IMR-90 (cell line): ENCODE results near the gene NDUFB2. TPM values are rescaled to one million over a fixed set of nuclear protein-coding genes. Genes with fewer than 3 reads are reported as not detected.

Source experiments
- ATAC-seq: fragments of 200-7000 bp; cut with Tn5 transposase; 2 replicates; pipeline ENCODE4 v1.9.1; 2020; ENCODE audit warnings: low read depth, mild to moderate bottlenecking, moderate library complexity
- BruUV-seq: library from RNA; stranded (reverse); fragments of 400-500 nt; replicated peaks from 2 replicates; lab custom pipeline; 2021; lab: Mats Ljungman, UMichigan
- CTCF ChIA-PET: fragments of 300-600 bp; formaldehyde crosslinking; extraction: SDS; loops from one replicate; lab custom pipeline; 2021; ENCODE audit warnings: antibody characterized with exemption; lab: Yijun Ruan, JAX
- POLR2A ChIA-PET: fragments of 300-600 bp; sonication (Branson Sonifier 250); formaldehyde crosslinking; loops from one replicate; lab custom pipeline; 2022; ENCODE audit warnings: antibody characterized with exemption; ENCODE audit not compliant: unreplicated experiment; lab: Charles Lee
- DNase-seq: peaks from one replicate; pipeline ENCODE4 v3.0.0; 2013
- H2AFZ ChIP-seq: replicated peaks from 2 replicates; pipeline ENCODE3; 2013; ENCODE audit warnings: low read length, mild to moderate bottlenecking; ENCODE audit not compliant: poor library complexity
- H2AK5ac ChIP-seq: 2 replicates; pipeline ENCODE4 v1.6.1; 2013; ENCODE audit warnings: low read depth, low read length, inconsistent platforms
- H2AK9ac ChIP-seq: replicated peaks from 2 replicates; pipeline ENCODE3; 2013; ENCODE audit warnings: mild to moderate bottlenecking, low read depth, low read length, moderate library complexity; ENCODE audit not compliant: poor library complexity
- H2BK120ac ChIP-seq: 2 replicates; pipeline ENCODE4 v1.6.1; 2013; ENCODE audit warnings: low read depth, low read length, inconsistent platforms
- H2BK15ac ChIP-seq: 3 replicates; pipeline ENCODE4 v1.6.1; 2013; ENCODE audit warnings: low read depth, low read length, inconsistent platforms
- H2BK20ac ChIP-seq: 2 replicates; pipeline ENCODE4 v1.6.1; 2013; ENCODE audit warnings: low read depth, mild to moderate bottlenecking, inconsistent platforms, low read length, moderate library complexity
- H2BK5ac ChIP-seq: 2 replicates; pipeline ENCODE4 v1.6.1; 2013; ENCODE audit warnings: mild to moderate bottlenecking, low read depth, low read length, inconsistent platforms; ENCODE audit not compliant: poor library complexity, severe bottlenecking
- H3K14ac ChIP-seq: replicated peaks from 2 replicates; pipeline ENCODE4 v1.6.1; 2013; ENCODE audit warnings: low read depth, low read length, inconsistent platforms
- H3K18ac ChIP-seq: 2 replicates; pipeline ENCODE4 v1.6.1; 2013; ENCODE audit warnings: low read depth, low read length, control low read depth
- H3K23ac ChIP-seq: 2 replicates; pipeline ENCODE4 v1.6.1; 2013; ENCODE audit warnings: low read depth, low read length, inconsistent platforms
- H3K27ac ChIP-seq: 2 replicates; pipeline ENCODE4 v1.5.1; 2013; ENCODE audit warnings: mild to moderate bottlenecking, control low read depth, low read length; ENCODE audit not compliant: insufficient read depth
- H3K27me3 ChIP-seq: 2 replicates; pipeline ENCODE4 v1.6.1; 2013; ENCODE audit warnings: low read length; ENCODE audit not compliant: control insufficient read depth, insufficient read depth
- H3K36me3 ChIP-seq: 2 replicates; pipeline ENCODE4 v1.6.1; 2013; ENCODE audit warnings: low read length, mixed read lengths; ENCODE audit not compliant: control insufficient read depth, insufficient read depth
- H3K4ac ChIP-seq: 2 replicates; pipeline ENCODE4 v1.6.1; 2013; ENCODE audit warnings: low read depth, low read length, inconsistent platforms
- H3K4me1 ChIP-seq: 2 replicates; pipeline ENCODE4 v1.6.1; 2013; ENCODE audit warnings: low read length, mixed read lengths; ENCODE audit not compliant: control insufficient read depth, insufficient read depth
- H3K4me2 ChIP-seq: 2 replicates; pipeline ENCODE4 v1.6.1; 2013; ENCODE audit warnings: low read depth, mild to moderate bottlenecking, control low read depth, low read length, moderate library complexity
- H3K4me3 ChIP-seq: 2 replicates; pipeline ENCODE4 v1.5.1; 2013; ENCODE audit warnings: low read depth, mild to moderate bottlenecking, control low read depth, low read length, moderate library complexity; ENCODE audit not compliant: insufficient read depth
- H3K56ac ChIP-seq: 2 replicates; pipeline ENCODE4 v1.6.1; 2013; ENCODE audit warnings: low read length, inconsistent platforms; ENCODE audit not compliant: insufficient read depth; ENCODE audit errors: extremely low read depth
- H3K79me1 ChIP-seq, 2 experiments: 2 replicates each; pipeline ENCODE4 v1.6.1; 2013; ENCODE audit warnings: low read length in 2 of 2, inconsistent platforms in 1 of 2, low read depth in 1 of 2
- H3K9ac ChIP-seq: 2 replicates; pipeline ENCODE4 v1.6.1; 2013; ENCODE audit warnings: low read depth, low read length, control low read depth
- H3K9me1 ChIP-seq: 2 replicates; pipeline ENCODE4 v1.6.1; 2013; ENCODE audit warnings: low read length, inconsistent platforms; ENCODE audit not compliant: insufficient read depth
- H3K9me3 ChIP-seq: 2 replicates; pipeline ENCODE4 v1.6.1; 2013; ENCODE audit warnings: low read length; ENCODE audit not compliant: control insufficient read depth, insufficient read depth
- H4K20me1 ChIP-seq: 2 replicates; pipeline ENCODE4 v1.6.1; 2013; ENCODE audit warnings: low read length, inconsistent platforms; ENCODE audit not compliant: insufficient read depth
- H4K5ac ChIP-seq: 2 replicates; pipeline ENCODE4 v1.6.1; 2013; ENCODE audit warnings: mild to moderate bottlenecking, low read depth, low read length, control low read depth
- H4K8ac ChIP-seq, 2 experiments: 2 replicates each; pipeline ENCODE4 v1.6.1; 2013; ENCODE audit warnings: low read depth in 2 of 2, low read length in 2 of 2, control low read depth in 1 of 2, inconsistent platforms in 1 of 2
- H4K91ac ChIP-seq: 2 replicates; pipeline ENCODE4 v1.6.1; 2013; ENCODE audit warnings: low read depth, low read length, inconsistent platforms; ENCODE audit not compliant: insufficient read depth
- BHLHE40 ChIP-seq: fragments of 150-350 bp; IDR thresholded peaks from 2 replicates; pipeline ENCODE4 v1.6.1; 2016; ENCODE audit warnings: mild to moderate bottlenecking, low read depth, low read length
- CEBPB ChIP-seq: IDR thresholded peaks from 2 replicates; pipeline ENCODE4 v1.6.1; 2012; ENCODE audit warnings: low read depth, low read length, improper control_type of control experiment
- CHD1 ChIP-seq: IDR thresholded peaks from 2 replicates; pipeline ENCODE4 v1.6.1; 2012; ENCODE audit warnings: low read depth, low read length, improper control_type of control experiment
- FOS ChIP-seq: fragments of 150-350 bp; IDR thresholded peaks from 2 replicates; pipeline ENCODE4 v1.6.1; 2016; ENCODE audit warnings: low read depth, low read length
- MAFK ChIP-seq: IDR thresholded peaks from 2 replicates; pipeline ENCODE4 v1.6.1; 2012; ENCODE audit warnings: low read depth, low read length, improper control_type of control experiment
- MAZ ChIP-seq: IDR thresholded peaks from 2 replicates; pipeline ENCODE4 v1.6.1; 2012; ENCODE audit warnings: low read depth, mild to moderate bottlenecking, low read length, improper control_type of control experiment, moderate library complexity, borderline replicate concordance
- MXI1 ChIP-seq: IDR thresholded peaks from 2 replicates; pipeline ENCODE4 v1.6.1; 2012; ENCODE audit warnings: low read depth, mild to moderate bottlenecking, low read length, moderate library complexity, borderline replicate concordance
- POLR2A ChIP-seq: IDR thresholded peaks from 2 replicates; pipeline ENCODE4 v1.6.1; 2012; ENCODE audit warnings: mild to moderate bottlenecking, low read depth, low read length
- RAD21 ChIP-seq: IDR thresholded peaks from 2 replicates; pipeline ENCODE4 v1.6.1; 2012; ENCODE audit warnings: low read length, improper control_type of control experiment
- RCOR1 ChIP-seq: IDR thresholded peaks from 2 replicates; pipeline ENCODE4 v1.6.1; 2012; ENCODE audit warnings: mild to moderate bottlenecking, low read length, improper control_type of control experiment; ENCODE audit not compliant: insufficient replicate concordance
- RFX5 ChIP-seq: IDR thresholded peaks from 2 replicates; pipeline ENCODE4 v1.8.0; 2012; ENCODE audit warnings: low read depth, mild to moderate bottlenecking, low read length, moderate library complexity
- SMC3 ChIP-seq: fragments of 150-350 bp; IDR thresholded peaks from 2 replicates; pipeline ENCODE4 v1.6.1; 2016; ENCODE audit warnings: low read depth, mild to moderate bottlenecking, antibody characterized with exemption, low read length, moderate library complexity
- USF2 ChIP-seq: fragments of 150-350 bp; IDR thresholded peaks from 2 replicates; pipeline ENCODE4 v1.6.1; 2017; ENCODE audit warnings: mild to moderate bottlenecking, antibody characterized with exemption, low read length, low read depth
- WGBS, 2 experiments: methylation state at CpG; one replicate each; pipeline versions ENCODE4 v1.1.5 to v1.1.7; 2013; ENCODE audit warnings: missing lambda C conversion rate in 2 of 2; ENCODE audit not compliant: insufficient read length in 1 of 2; ENCODE audit errors: extremely low coverage in 2 of 2; 5-methylcytosine and 5-hydroxymethylcytosine counted together
- dilution Hi-C: fragments of 300-500 bp; cut with HindIII; formaldehyde crosslinking; loops from one replicate; pipeline ENCODE4 v1.14.3; 2018; ENCODE audit warnings: low sequenced_read_pairs; ENCODE audit not compliant: unreplicated experiment
- in situ Hi-C: fragments of 300-500 bp; cut with MboI; formaldehyde crosslinking; loops from 3 replicates; pipeline ENCODE4 v1.14.3; 2019; ENCODE audit warnings: low sequenced_read_pairs, inconsistent platforms, mixed read lengths
- intact Hi-C: fragments of 100-400 bp; cut with micrococcal nuclease; formaldehyde crosslinking; loops from 2 replicates; pipeline ENCODE4 v1.10.0; 2022
- polyA plus RNA-seq, 3 experiments: library from polyadenylated mRNA; depleted of rRNA; stranded (reverse); fragments of >200 nt; gene quantifications; 2 replicates each; pipeline ENCODE4 v1.2.3, GENCODE V29; 2012; ENCODE audit warnings: low replicate concordance in 1 of 3
- total RNA-seq: library from RNA; depleted of rRNA; stranded (reverse); fragments of >200 nt; gene quantifications from 2 replicates; pipeline ENCODE4 v1.2.3, GENCODE V29; 2012
- TF ChIP-seq, protein P1 (sequence below): fragments of 150-350 bp; IDR thresholded peaks from 2 replicates; pipeline ENCODE4 v1.6.1; 2016; ENCODE audit warnings: low read depth, mild to moderate bottlenecking, low read length, moderate library complexity, borderline replicate concordance
- TF ChIP-seq, protein P2 (sequence below): conservative IDR thresholded peaks from 2 replicates; pipeline ENCODE4 v1.5.1; 2012; ENCODE audit warnings: mild to moderate bottlenecking, low read depth, low read length, improper control_type of control experiment

The NDUFB2 gene
- total and polyA plus RNA-seq, 2 of the 4 experiments (the other 2 are of a cell fraction) = 81.7 to 143 TPM

DNA sequence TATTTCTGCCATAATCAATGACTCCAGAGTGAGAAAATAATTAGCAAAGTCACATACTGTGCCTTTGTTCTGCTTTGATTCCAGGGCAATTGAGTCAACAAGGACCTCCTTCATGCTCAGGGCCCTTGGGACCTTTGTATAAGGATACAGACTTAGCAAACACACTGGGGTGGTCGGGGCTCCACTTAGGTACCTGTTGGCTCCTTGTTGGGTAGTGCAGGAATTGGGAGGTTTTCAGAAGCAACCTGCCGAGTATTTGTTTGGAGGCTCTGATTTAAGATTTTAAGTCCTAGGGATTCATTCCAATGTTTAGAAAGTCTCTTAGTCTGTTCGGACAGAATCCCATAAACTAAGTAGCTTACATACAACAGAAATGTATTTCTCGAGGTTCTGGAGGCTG lies 20.8 kb upstream of the NDUFB2 start:
- Histone ChIP-seq H3K4ac (no peak overlapping the region), H3K27ac (no peak overlapping the region), H3K4me1 (0 out of 2 replicates have a peak, but pooled peaks cover 2% of the 10 kb centered on the region), H3K79me1 (peaks cover 4 to 6% of the 10 kb centered on the region in 2 experiments; a peak in 1 of 4 replicates), H4K20me1 (no peaks in the 10 kb centered on the region), H4K91ac (no peak overlapping the region), H4K8ac (no peak overlapping the region), H2AK5ac (no peak overlapping the region), H3K14ac (no peak overlapping the region), H3K4me3 (no peak overlapping the region), H3K23ac (no peak overlapping the region), H2AK9ac (no peak overlapping the region), H3K9ac (no peak overlapping the region), H2BK20ac (no peak overlapping the region), H2BK120ac (no peak overlapping the region), H2AFZ (no peak overlapping the region), H2BK5ac (no peak overlapping the region), H3K36me3 (0 out of 2 replicates have a peak, but pooled peaks cover 2% of the 10 kb centered on the region), H3K9me3 (no peaks in the 10 kb centered on the region), H3K18ac (no peak overlapping the region), H4K5ac (no peak overlapping the region), H3K9me1 (peaks cover 4% of the 10 kb centered on the region; the same call in 1 of the 2 replicates), H3K27me3 (peaks cover 1% of the 10 kb centered on the region; the same call in 1 of the 2 replicates), H3K56ac (no peak overlapping the region), H2BK15ac (no peak overlapping the region), H3K4me2 (no peak overlapping the region)
- ATAC-seq = no peak
- in situ Hi-C loops (no loop called here), dilution Hi-C loops (no loop called here), intact Hi-C loops (loop anchor here (1.0 to 5.0 kb wide), 2 partner anchors 339 to 857 kb away; partner anchors contain the start of gene MRPS33)
- no peak for DNase-seq
- BruUV-seq = no TSS peak
- no CpG with 5 or more reads among the region's 4 CpGs for WGBS, 2 experiments
- CTCF ChIA-PET = interaction anchor here (0.6 to 1.2 kb wide), 2 partner anchors 336 to 862 kb away, joined by 3 to 7 read pairs; no protein-coding TSS in a partner anchor
- TF ChIP-seq BHLHE40 (no peak), RCOR1 (no peak), POLR2A (no peak), RAD21 (no peak), SMC3 (no peak), FOS (no peak), RFX5 (no peak), USF2 (no peak), MXI1 (no peak), CEBPB (no peak), MAZ (no peak), MAFK (no peak), CHD1 (no peak)
- TF ChIP-seq, protein P1, sequence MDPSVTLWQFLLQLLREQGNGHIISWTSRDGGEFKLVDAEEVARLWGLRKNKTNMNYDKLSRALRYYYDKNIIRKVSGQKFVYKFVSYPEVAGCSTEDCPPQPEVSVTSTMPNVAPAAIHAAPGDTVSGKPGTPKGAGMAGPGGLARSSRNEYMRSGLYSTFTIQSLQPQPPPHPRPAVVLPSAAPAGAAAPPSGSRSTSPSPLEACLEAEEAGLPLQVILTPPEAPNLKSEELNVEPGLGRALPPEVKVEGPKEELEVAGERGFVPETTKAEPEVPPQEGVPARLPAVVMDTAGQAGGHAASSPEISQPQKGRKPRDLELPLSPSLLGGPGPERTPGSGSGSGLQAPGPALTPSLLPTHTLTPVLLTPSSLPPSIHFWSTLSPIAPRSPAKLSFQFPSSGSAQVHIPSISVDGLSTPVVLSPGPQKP = no peak
- TF ChIP-seq, protein P2, sequence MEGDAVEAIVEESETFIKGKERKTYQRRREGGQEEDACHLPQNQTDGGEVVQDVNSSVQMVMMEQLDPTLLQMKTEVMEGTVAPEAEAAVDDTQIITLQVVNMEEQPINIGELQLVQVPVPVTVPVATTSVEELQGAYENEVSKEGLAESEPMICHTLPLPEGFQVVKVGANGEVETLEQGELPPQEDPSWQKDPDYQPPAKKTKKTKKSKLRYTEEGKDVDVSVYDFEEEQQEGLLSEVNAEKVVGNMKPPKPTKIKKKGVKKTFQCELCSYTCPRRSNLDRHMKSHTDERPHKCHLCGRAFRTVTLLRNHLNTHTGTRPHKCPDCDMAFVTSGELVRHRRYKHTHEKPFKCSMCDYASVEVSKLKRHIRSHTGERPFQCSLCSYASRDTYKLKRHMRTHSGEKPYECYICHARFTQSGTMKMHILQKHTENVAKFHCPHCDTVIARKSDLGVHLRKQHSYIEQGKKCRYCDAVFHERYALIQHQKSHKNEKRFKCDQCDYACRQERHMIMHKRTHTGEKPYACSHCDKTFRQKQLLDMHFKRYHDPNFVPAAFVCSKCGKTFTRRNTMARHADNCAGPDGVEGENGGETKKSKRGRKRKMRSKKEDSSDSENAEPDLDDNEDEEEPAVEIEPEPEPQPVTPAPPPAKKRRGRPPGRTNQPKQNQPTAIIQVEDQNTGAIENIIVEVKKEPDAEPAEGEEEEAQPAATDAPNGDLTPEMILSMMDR = no peak
- POLR2A ChIA-PET = no interaction called here
